Hepatocyte (in vitro differentiated cells): Measurements from ENCODE around the gene XAGE3. TPM values are rescaled to one million over a fixed set of nuclear protein-coding genes. Genes with fewer than 3 reads are reported as not detected.

ENCODE experiments used
- DNase-seq: peaks from one replicate; pipeline ENCODE4 v3.0.0-alpha.2; 2016; ENCODE audit warnings: low spot score
- H2AFZ ChIP-seq: fragments of 200-600 bp; sonication (generic); 2 replicates; pipeline ENCODE4 v1.6.0; 2016; ENCODE audit warnings: antibody characterized with exemption, mild to moderate bottlenecking
- H3K27ac ChIP-seq: fragments of 200-600 bp; sonication (generic); 2 replicates; pipeline ENCODE4 v1.5.1; 2016; ENCODE audit warnings: mild to moderate bottlenecking
- H3K27me3 ChIP-seq: fragments of 200-600 bp; sonication (generic); 2 replicates; pipeline ENCODE4 v1.6.1; 2016
- H3K36me3 ChIP-seq: fragments of 200-600 bp; sonication (generic); replicated peaks from 2 replicates; pipeline ENCODE4 v1.5.1; 2016; ENCODE audit warnings: low read depth; ENCODE audit not compliant: insufficient read depth
- H3K4me1 ChIP-seq: fragments of 200-600 bp; sonication (generic); 2 replicates; pipeline ENCODE4 v1.5.1; 2016; ENCODE audit warnings: mild to moderate bottlenecking, moderate library complexity; ENCODE audit not compliant: insufficient read depth
- H3K4me2 ChIP-seq: fragments of 200-600 bp; sonication (generic); 2 replicates; pipeline ENCODE4 v1.6.0; 2016
- H3K4me3 ChIP-seq: fragments of 200-600 bp; sonication (generic); 2 replicates; pipeline ENCODE4 v1.5.1; 2016; ENCODE audit warnings: mild to moderate bottlenecking
- H3K79me2 ChIP-seq: fragments of 200-600 bp; sonication (generic); 2 replicates; pipeline ENCODE4 v1.6.0; 2017; ENCODE audit warnings: mild to moderate bottlenecking
- H3K9me2 ChIP-seq: fragments of 200-600 bp; sonication (generic); replicated peaks from 2 replicates; pipeline ENCODE4 v1.6.0; 2017; ENCODE audit warnings: mild to moderate bottlenecking; ENCODE audit not compliant: insufficient read depth
- H3K9me3 ChIP-seq: fragments of 200-600 bp; sonication (generic); 2 replicates; pipeline ENCODE4 v1.5.1; 2016; ENCODE audit warnings: low read depth, mild to moderate bottlenecking
- H4K20me1 ChIP-seq: fragments of 200-600 bp; sonication (generic); 2 replicates; pipeline ENCODE4 v1.6.0; 2016; ENCODE audit warnings: mild to moderate bottlenecking; ENCODE audit not compliant: insufficient read depth, poor library complexity, severe bottlenecking
- EZH2 ChIP-seq: fragments of 200-600 bp; sonication (generic); IDR thresholded peaks from 2 replicates; pipeline ENCODE4 v1.6.1; 2016; ENCODE audit warnings: antibody characterized with exemption, mild to moderate bottlenecking, borderline replicate concordance
- EZH2phosphoT487 ChIP-seq: fragments of 200-600 bp; sonication (generic); IDR thresholded peaks from one replicate; pipeline ENCODE4 v1.6.1; 2018; ENCODE audit warnings: antibody characterized with exemption, mild to moderate bottlenecking, low read depth, moderate library complexity; ENCODE audit not compliant: unreplicated experiment, severe bottlenecking
- WGBS: methylation state at CpG from one replicate; pipeline ENCODE4 v1.1.6; 2016; ENCODE audit warnings: low lambda C conversion rate; ENCODE audit errors: missing lambda C conversion rate; 5-methylcytosine and 5-hydroxymethylcytosine counted together
- polyA plus RNA-seq: library from polyadenylated mRNA; unstranded; fragments of >200 nt; fragmentation: Nextera tagmentation; extraction: Ambion mirVana; gene quantifications from 2 replicates; pipeline ENCODE4 v1.2.1, GENCODE V29; 2016
- total RNA-seq: library from RNA; depleted of rRNA; stranded (reverse); fragments of >200 nt; gene quantifications from 2 replicates; pipeline ENCODE4 v1.2.3, GENCODE V29; 2014
- TF ChIP-seq, protein P1 (sequence below): fragments of 200-600 bp; sonication (generic); IDR thresholded peaks from 2 replicates; pipeline ENCODE4 v1.5.1; 2016; ENCODE audit warnings: antibody characterized with exemption, mild to moderate bottlenecking; ENCODE audit not compliant: poor library complexity

Gene XAGE3
- total and polyA plus RNA-seq, 2 experiments from 2014 or later, result 0.34 TPM; not detected in 1

DNA sequence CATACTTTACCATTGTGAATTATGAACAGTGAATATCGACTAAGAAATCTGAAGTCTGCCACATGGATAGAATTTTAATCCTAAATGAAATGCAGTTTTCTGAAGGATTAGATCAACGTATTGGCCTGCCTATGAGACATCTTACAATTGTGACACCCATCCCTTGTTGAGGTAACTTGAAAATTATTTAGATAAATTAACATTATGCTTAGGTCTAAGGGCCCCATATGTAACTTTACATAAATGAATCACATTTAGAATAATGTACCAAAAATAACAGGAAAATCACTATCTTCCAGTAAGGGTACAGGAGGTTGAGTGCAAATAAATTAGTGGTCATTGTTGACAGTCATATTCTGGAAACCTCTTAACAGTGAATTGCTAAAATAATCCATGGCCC lies 43.3 kb downstream of the XAGE3 start:
- H3K27me3 ChIP-seq, result no peaks in the 10 kb centered on the region
- 40% methylated on average over 2 of the region's 2 CpGs for WGBS
- H3K27ac ChIP-seq, result no peak overlapping the region
- no peak for DNase-seq
- TF ChIP-seq EZH2, result no peak
- TF ChIP-seq EZH2phosphoT487, result no peak
- TF ChIP-seq, protein P1, sequence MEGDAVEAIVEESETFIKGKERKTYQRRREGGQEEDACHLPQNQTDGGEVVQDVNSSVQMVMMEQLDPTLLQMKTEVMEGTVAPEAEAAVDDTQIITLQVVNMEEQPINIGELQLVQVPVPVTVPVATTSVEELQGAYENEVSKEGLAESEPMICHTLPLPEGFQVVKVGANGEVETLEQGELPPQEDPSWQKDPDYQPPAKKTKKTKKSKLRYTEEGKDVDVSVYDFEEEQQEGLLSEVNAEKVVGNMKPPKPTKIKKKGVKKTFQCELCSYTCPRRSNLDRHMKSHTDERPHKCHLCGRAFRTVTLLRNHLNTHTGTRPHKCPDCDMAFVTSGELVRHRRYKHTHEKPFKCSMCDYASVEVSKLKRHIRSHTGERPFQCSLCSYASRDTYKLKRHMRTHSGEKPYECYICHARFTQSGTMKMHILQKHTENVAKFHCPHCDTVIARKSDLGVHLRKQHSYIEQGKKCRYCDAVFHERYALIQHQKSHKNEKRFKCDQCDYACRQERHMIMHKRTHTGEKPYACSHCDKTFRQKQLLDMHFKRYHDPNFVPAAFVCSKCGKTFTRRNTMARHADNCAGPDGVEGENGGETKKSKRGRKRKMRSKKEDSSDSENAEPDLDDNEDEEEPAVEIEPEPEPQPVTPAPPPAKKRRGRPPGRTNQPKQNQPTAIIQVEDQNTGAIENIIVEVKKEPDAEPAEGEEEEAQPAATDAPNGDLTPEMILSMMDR, result no peak
- no peaks in the 10 kb centered on the region for H3K4me1 ChIP-seq
- H3K9me2 ChIP-seq, result no peaks in the 10 kb centered on the region
- H3K4me3 ChIP-seq, result no peak overlapping the region
- no peaks in the 10 kb centered on the region for H3K9me3 ChIP-seq
- H4K20me1 ChIP-seq, result no peaks in the 10 kb centered on the region
- H3K79me2 ChIP-seq, result no peaks in the 10 kb centered on the region
- no peak overlapping the region for H3K4me2 ChIP-seq
- no peaks in the 10 kb centered on the region for H3K36me3 ChIP-seq
- H2AFZ ChIP-seq, result no peak overlapping the region

DNA sequence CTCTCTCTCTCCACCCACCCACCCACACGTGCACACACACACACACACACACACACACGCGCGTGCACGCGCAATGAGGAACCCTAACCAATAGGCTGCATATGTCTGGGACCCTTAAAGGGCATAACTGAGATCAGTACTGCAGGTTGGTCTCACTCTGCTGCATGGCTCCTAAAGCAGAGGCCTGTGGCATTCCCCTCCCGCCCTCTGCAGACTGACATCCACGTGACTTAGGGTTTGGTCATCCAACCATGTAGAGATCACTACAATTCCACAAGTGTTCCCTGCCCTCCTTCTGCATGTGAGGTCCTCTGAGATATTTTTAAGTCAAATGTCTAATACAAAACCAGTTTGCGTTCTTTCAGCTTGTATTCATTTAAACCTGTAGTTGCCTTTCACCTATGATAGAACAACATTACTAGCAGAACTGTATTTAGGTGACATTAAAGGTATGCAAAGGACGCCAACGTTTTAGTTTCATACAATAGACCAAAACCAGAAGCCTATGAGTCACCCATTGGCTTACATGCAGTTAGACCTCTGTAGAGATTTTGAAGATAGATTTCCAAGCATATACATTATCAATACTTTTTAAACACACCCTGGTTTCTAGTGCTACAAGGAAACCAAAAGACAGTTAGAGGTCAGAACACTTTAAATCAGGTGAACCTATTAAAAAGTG lies 46.7 kb downstream of the XAGE3 start:
- no peak for DNase-seq
- Histone ChIP-seq H3K4me1 (no peaks in the 10 kb centered on the region), H3K27me3 (no peaks in the 10 kb centered on the region), H3K9me3 (no peaks in the 10 kb centered on the region), H4K20me1 (no peaks in the 10 kb centered on the region), H3K4me2 (no peak overlapping the region), H3K9me2 (no peaks in the 10 kb centered on the region), H2AFZ (no peak overlapping the region), H3K79me2 (no peaks in the 10 kb centered on the region), H3K36me3 (no peaks in the 10 kb centered on the region), H3K4me3 (no peak overlapping the region), H3K27ac (no peak overlapping the region)
- WGBS, result 78% methylated on average over 11 of the region's 11 CpGs
- TF ChIP-seq, protein P1, result no peak
- TF ChIP-seq EZH2 (no peak), EZH2phosphoT487 (no peak)

DNA sequence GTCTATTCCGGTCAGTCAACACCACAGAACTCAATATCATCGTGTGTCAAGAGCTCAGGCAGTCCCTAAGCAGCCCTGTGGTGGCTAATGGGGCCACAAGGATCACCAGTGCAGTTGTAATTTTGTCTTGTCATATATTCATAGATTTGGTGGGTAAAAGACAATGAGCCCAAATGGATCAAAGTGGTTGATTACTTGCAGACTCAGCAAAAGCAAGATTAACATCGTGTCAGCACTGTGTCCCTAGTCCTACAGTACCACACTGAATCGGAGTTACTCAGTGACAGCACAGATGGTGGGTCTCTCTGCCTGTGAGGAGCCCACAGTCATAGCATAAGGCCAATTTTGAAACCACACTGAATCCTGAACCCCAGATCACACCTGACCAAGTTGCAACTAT lies 48.1 kb downstream of the XAGE3 start:
- Histone ChIP-seq H3K27me3 (no peaks in the 10 kb centered on the region), H3K4me2 (no peak overlapping the region), H3K9me3 (no peaks in the 10 kb centered on the region), H3K36me3 (no peaks in the 10 kb centered on the region), H4K20me1 (no peaks in the 10 kb centered on the region), H3K4me3 (no peak overlapping the region), H3K4me1 (no peaks in the 10 kb centered on the region), H3K27ac (no peak overlapping the region), H3K79me2 (no peaks in the 10 kb centered on the region), H3K9me2 (no peaks in the 10 kb centered on the region), H2AFZ (no peak overlapping the region)
- no peak for DNase-seq
- 47% methylated on average over 4 of the region's 4 CpGs for WGBS
- TF ChIP-seq, protein P1, result no peak
- no peak for TF ChIP-seq EZH2phosphoT487
- no peak for TF ChIP-seq EZH2

Other genes starting within 250 kb of the XAGE3 start
- not detected in 2 replicates for gene SSX7, start 213.2 kb downstream of the XAGE3 start, total RNA-seq
- not detected in 2 replicates for gene SSX7, start 213.2 kb downstream of the XAGE3 start, polyA plus RNA-seq
- gene SSX2, start 160.9 kb downstream of the XAGE3 start, total RNA-seq, result not detected in 2 replicates
- not detected in 2 replicates for gene SSX2, start 160.9 kb downstream of the XAGE3 start, polyA plus RNA-seq
- not detected in 2 replicates for gene SSX2B, start 116.8 kb downstream of the XAGE3 start, total RNA-seq
- not detected in 2 replicates for gene SSX2B, start 116.8 kb downstream of the XAGE3 start, polyA plus RNA-seq
- gene SPANXN5, start 70.7 kb downstream of the XAGE3 start, total RNA-seq, result not detected in 2 replicates
- not detected in 2 replicates for gene SPANXN5, start 70.7 kb downstream of the XAGE3 start, polyA plus RNA-seq
- not detected in 2 replicates for gene XAGE5, start 56.8 kb downstream of the XAGE3 start, total RNA-seq
- gene XAGE5, start 56.8 kb downstream of the XAGE3 start, polyA plus RNA-seq, result not detected in 2 replicates
- gene FAM156B, start 29.2 kb upstream of the XAGE3 start, total RNA-seq, result 15.3 and 20.1 TPM in 2 replicates
- 25.6 and 28.2 TPM in 2 replicates for gene FAM156B, start 29.2 kb upstream of the XAGE3 start, polyA plus RNA-seq
- gene FAM156A, start 90.4 kb upstream of the XAGE3 start, total RNA-seq, result 10.8 and 16.9 TPM in 2 replicates
- gene FAM156A, start 90.4 kb upstream of the XAGE3 start, polyA plus RNA-seq, result 26.6 and 43.1 TPM in 2 replicates
- 2.2 and 3.4 TPM in 2 replicates for gene GPR173, start 180.7 kb upstream of the XAGE3 start, total RNA-seq
- 1.2 TPM in 2 replicates for gene GPR173, start 180.7 kb upstream of the XAGE3 start, polyA plus RNA-seq
- gene TSPYL2, start 214.3 kb upstream of the XAGE3 start, total RNA-seq, result 33.5 and 38.2 TPM in 2 replicates
- 78.6 and 110 TPM in 2 replicates for gene TSPYL2, start 214.3 kb upstream of the XAGE3 start, polyA plus RNA-seq
- 7.1 and 12.5 TPM in 2 replicates for gene KANTR, start 226.1 kb upstream of the XAGE3 start, total RNA-seq
- 4.0 and 4.8 TPM in 2 replicates for gene KANTR, start 226.1 kb upstream of the XAGE3 start, polyA plus RNA-seq